Kidney capillary endothelial cell (primary cell): Measurements from ENCODE around the gene LRBA.
A peak's percentile ranks its signal among the peaks of the same experiment; 100 is the strongest.
"Not testable (repeated sequence)": the region's sequence is repeated elsewhere in the genome, so short reads cannot be mapped to it uniquely, and the experiment has no call there.

ENCODE experiments used
- DNase-seq: peaks from one replicate; pipeline ENCODE4 v3.0.0-alpha.2; 2018; ENCODE audit warnings: low spot score

Gene LRBA

DNA sequence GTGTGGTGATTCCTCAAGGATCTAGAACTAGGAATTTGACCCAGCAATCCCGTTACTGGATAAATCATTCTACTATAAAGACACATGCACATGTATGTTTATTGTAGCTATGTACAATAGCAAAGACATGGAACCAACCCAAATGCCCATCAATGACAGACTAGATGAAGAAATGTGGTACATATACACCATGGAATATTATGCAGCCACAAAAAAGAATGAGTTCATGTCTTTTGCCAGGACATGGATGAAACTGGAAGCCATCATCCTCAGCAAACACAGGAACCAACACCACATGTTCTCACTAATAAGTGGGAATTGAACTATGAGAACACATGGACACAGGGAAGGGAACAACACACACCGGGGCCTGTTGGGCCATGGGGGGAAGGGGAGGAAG, 450.1 kb downstream of the LRBA start:
- DNase-seq, result not testable (repeated sequence)

DNA sequence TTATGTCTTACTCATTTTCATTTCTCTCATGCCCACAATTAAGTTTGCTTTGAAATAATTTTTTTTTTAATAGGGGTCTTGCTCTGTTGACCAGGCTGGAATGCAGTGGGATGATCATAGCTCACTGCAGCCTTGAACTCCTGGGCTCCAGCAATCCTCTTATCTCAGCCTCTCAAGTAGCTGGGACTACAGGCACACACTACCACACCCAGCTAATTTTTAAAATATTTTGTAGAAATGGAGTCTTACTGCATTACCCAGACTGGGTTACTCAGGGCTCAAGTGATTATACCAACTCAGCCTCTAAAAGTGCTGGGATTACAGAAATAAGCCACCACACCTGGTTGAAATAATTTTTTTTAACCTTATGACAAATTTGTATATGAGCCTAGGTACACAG, 452.3 kb downstream of the LRBA start:
- DNase-seq, result no peak

DNA sequence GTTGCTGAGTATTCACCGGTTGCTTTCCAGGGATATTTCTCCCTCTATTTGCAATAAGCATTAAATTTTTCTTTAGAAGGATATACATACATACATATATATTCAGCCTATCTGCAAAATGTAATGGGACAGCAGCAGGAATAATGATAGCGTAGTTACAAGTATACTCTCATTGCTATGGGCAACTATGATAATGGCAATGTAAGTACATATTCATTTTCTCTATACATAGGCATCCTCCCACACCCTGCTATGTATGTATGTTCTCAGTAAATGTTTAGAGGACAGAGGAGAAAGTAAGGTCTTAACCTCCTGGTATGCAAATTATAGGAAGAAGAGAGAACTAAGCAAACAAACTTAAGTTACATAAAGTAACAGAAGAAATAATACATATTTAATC, 452.8 kb downstream of the LRBA start:
- DNase-seq, result no peak

DNA sequence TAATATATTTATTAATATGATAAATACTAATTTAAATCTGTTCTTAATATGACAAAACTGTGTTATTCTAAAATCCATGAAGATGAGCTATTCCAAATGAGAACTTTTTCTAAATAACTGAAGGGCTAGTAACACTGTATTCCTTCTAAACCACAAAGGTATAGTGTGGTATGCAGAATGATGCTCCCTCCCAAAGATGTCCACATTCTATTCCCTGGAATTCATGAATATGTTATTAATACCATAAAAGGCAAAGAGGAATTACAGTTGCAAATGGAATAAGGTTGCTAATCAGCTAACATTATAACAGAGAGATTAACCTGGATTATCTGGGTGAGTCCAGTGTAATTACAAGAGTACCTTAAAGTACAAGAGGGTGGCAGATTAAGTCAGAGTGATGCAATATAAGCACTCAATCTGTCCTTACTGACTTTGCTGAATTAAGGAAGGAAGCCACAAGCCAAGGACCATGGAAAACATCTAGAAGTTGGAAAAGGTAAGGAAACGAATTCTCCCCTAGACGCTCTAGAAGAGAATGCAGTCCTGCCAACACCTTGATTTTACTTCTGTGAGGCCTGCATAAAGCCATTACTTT, 453.8 kb downstream of the LRBA start:
- no peak for DNase-seq

DNA sequence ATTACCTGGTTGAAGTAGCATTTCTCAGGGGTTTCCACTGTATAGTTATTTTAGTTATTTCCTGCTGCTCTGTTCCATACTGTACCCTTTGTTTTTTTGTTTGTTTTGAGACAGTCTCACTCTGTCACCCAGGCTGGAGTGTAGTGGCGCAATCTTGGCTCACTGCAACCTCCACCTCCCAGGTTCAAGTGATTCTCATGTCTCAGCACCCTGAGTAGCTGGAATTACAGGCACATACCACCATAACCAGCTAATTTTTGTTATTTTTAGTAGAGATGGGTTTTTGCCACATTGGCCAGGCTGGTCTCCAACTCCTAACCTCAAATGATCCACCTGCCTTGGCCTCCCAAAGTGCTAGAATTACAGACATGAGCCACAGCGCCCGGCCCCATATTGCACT, 457.3 kb downstream of the LRBA start:
- not testable (repeated sequence) for DNase-seq

DNA sequence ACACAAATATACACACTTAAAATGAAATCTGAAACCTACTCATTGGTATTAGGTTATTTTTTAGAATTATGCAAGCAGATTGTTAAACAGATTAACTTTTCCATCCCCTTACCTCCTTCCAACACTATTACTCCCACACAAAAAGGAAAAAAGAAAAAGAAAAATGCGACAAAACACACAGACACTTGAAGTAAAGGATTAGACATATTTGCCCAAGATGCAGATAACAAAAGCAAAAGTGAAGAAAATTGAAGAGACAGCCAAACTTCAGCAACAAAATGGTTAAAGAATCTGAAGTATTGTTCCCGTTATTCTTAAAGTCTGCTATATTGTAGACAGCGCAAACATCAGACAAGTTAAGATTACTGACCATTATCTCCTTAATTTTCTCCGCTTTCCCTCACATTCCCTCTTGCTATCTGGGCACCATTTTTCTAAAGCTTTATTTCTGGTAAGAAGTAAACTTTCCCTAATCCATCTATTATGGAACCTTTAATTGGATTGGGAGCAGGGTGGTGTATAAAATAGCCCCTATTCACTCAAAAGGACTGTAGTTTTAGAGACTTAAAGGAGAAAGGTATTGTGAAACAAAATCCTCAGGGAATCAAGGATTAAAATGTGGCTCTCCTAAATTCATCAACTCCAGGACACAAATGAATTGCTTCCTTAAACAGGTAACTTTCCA, 467.8 kb downstream of the LRBA start:
- DNase-seq, result no peak

DNA sequence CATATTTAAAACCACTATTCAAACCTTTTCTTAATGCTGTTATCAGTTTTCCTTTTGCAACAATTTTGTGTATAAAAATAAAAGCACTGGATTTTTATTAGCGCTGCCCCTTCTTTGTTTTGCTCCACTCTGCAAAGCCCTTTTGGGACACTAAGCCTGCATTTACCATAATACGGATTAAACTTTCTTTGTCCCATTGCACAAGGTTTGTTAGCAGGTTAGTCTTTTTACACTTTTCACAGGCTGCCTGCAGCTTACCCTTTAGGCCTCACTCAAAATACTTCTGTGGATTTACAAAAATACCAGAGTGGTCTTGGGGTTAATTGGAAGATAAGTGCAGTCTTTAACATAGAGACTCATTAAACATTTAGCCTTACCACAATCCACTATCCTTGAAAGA, 468.8 kb downstream of the LRBA start:
- DNase-seq, result no peak

DNA sequence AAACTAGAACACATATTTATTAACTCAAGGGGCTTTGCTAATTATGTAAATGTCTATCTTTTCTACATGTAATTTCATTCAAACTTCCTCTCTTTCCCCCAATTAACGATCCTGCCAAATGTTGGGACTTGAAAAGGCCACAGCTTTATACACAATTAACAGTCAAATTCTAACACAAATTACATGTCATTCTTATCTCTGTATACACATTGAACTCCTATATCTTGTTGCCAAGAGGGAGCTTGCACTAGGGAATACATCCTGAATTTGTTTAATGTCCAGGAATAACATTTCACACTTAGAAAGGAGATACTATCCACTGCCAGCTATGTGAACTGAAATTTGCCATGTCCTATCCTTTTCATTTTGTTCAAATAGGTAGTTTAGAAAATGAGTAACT, 472.0 kb downstream of the LRBA start:
- DNase-seq, result no peak

DNA sequence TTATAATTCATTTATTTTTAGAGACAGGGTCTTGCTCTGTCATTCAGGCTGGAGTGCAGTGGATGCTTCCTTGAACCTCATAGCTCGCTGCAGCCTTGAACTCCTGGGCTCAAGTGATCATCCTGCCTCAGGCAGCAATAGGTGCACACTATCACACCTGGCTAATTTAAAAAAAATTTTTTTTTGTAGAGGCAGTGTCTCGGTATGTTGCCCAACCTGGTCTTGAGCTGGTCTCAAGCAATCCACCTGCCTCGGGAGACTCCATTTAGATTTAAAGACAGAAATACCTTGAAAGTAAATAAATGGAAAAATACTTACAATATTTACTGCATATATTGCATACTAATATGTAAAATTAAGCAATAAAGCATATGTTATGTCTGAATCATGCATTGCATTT, 473.4 kb downstream of the LRBA start:
- DNase-seq, result no peak

DNA sequence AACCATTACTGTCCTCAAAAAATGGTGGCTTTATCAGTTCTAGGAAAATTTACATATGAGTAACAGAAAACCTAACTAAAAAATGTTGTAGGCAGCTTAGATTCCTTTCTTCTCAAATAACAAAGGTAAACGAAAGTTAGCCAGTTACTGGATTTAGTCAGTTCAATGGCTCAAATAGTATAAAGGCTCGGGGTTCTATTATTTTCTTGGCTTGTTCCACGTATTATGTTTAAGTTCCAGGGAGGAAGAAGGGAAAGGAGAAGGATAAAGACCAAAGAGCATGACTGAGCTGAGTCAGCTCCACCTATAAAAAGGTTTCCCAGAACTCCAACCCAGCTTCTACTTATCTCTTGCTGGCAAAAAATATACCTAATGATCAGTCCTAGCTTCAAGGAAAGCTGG, 474.1 kb downstream of the LRBA start:
- DNase-seq, result no peak

DNA sequence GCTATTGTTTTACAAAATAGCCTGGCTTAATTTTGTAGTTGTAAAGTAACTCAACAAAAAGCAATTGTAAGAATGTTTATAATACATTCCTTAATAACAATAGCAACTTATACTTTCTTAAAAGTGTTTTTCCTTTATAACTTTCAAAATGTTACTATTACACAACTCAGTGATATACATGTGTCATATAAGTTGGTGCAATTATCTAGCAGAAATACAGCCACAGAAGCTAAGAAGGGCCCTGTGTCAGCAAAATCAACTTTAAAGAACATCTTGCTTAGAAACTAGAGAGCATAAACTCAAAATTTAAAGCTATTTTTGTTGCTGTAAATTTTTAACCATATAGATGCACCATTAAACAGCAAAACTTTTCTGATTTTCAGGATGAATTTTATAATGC, 474.5 kb downstream of the LRBA start:
- DNase-seq, result no peak

DNA sequence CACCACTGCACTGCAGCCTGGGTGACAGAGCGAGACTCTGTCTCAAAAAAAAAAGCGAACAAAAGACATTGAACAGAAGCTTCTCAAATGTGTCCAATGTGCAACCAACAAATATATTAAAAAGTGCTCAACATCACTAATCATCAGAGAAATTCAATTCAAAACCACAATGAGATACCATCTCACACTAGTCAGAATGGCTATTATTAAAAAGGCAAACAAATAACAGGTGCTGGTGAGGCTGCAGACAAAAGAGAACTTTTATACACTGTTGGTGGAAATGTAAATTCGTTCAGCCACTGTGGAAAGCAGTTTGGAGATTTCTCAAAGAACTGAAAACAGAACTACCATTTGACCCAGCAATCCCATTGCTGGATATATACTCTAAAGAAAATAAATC, 477.2 kb downstream of the LRBA start:
- not testable (repeated sequence) for DNase-seq

DNA sequence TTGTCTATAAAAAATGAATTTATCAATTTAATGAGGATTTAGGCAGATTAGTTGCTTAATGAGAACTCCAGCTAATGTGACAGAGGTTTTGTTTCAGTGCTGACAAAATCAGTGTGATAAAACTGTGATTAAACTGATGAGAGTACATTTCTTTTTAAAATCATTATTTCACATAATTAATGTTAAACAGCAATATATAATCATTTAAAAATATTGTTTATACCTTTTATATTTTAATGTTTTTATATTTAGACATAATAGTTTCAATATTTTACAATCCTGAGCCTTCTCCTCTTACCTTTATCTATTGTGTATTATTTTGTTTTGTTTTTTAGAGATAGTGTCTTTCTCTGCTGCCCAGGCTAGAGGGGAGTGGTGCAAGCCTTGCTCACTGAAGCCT, 480.3 kb downstream of the LRBA start:
- no peak for DNase-seq

DNA sequence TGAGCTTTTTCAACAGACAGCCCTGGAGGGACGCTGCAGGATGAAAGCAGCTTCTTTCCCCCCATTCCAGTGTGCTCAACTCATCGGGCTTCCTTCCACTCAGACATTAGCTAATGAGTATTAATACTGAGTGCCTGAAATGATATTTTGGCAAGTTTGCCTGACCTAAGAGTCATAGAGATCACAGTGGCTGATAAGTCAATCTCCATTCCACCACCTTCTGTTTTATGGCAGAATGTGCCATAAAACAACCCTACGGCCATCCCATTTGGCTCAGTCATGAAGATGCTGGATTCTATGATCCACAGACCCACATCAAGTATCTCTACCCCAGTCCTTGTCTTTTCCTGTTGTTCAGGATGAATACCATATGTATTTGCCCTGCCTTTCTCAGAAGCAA, 481.4 kb downstream of the LRBA start:
- DNase-seq, result no peak

DNA sequence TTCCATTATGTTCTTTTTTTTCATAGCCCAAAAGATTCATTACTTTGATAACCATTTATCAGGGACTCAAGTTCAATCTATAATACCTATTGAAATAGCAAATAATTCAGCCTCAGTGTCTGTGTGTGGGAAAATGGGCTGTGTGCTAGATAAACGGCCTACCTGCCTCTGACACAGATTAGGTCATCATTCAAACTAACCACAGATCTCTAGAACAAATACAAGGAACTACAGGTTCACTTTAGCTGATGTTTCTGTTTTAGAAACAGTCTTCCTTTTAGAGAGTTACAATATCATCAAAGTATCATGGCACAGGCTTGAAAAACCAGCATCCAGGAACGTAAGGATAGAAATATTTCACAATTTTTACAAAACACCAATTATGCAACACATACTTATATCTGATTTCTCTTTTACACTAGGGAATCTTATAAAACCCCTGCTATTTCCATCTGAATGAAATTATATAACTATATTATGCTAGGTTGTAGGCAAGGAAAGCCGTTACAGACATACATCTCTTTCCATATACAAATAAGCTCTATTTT, 489.7 kb downstream of the LRBA start:
- no peak for DNase-seq

DNA sequence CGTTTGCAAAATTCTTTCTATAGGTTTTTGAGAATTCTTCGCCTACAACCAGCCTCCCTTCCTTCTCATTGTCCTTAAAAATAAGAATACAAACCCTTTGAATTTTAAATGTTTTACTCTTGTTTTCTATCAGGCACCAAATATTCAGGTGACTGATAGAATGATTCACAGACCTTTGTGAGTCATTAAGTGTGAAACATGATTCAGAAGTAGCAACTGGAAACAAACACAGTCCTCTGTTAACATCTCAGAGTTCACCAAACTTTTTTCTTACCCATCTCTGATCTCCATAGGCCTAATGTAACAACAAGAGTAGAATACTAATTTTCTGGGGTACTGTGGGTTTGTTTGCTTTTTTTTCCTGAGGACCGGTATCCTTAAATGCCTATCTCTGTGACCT, 496.5 kb downstream of the LRBA start:
- peak; percentile 36 for DNase-seq

DNA sequence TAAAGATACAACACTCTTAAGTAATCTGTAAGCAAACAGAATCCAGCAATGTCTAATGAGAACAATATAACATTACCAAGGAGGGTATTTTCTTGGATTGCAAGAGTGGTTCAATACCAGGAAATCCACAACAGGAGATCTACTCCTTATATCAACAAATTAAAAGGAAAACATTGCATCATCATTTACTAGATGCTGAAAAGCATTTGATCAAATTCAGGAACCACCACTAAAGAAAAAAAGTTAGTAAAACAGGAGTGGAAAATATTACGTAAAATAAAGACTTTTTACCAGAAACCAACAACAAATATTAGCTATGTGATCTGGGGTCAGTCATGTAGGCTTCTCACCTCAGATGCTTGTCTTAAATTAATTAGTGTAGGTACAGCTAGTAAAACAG, 499.9 kb downstream of the LRBA start:
- DNase-seq, result no peak

DNA sequence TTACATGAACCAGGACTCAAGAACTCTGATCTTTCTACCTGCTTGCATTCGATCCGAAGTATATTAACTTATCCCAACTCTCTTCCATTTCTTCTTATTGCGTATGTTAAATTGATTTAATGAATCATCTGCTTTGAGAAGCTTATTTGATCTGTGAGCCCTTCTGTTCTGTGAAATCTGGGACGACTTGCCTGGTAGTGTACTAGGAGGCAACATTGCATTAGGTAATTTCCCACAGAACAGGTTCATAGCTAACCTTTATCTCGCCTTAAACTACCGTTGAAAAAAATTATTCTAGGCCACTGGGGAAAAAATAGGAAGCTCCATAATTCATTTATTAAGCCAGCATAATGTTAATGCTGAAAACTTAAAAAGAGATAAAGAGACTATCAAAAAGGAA, 500.4 kb downstream of the LRBA start:
- DNase-seq, result no peak

DNA sequence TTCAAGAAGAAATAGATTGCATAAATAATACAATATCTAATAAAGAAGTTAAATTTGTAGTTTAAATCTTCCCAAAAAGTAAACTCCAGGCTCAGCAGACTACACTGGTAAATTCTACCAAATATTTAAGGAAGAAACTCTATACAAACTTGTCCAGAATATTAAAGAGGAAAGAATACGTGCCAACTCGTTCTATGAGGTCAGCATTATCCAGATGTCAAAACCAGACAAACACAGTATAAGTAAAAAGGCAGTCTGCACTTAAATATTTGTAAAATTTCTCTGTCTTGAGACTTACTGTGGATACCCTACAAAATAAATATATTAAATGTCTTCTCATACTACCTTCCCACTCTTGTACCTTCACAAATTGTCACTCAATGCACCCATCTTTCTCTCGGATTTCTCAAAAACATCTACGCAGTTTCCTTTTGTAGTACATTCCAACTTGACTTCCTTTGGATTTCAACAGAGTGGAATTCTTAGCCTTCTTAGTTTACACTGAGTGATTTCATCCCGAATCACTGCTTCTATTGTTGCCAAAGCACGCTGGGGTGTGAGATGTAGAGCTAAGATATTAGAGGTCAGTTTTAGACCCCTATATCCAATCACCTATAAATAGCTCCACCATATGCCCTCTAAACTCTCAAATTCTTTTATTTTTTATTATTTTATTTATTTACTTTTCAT, 504.8 kb downstream of the LRBA start:
- DNase-seq, result peak; percentile 66

DNA sequence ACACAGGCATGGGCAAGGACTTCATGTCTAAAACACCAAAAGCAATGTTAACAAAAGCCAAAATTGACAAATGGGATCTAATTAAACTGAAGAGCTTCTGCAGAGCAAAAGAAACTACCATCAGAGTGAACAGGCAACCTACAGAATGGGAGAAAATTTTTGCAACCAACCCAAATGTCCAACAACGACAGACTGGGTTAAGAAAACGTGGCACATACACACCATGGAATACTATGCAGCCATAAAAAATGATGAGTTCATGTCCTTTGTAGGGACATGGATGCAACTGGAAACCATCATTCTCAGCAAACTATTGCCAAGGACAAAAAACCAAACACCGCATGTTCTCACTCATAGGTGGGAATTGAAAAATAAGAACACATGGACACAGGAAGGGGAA, 507.4 kb downstream of the LRBA start:
- DNase-seq, result not testable (repeated sequence)

DNA sequence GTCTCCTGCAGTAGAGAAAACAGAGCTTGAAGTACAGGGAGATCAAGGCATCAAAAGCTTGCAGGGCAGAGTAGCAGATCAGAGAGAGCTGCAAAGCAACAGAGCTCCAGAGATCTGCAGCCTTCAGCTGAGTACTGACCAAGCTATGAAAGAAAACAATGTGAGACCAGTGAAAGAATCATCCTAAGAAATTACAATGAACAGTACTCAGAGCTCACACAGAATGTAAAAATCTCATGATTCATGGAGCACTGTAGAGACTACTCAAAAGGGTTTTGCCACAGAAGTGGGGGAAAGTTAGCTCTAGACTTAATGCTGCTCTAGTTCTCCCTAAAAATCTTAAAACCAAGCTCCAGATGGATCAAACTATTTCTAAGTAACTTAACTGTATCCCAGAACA, 513.1 kb downstream of the LRBA start:
- no peak for DNase-seq

DNA sequence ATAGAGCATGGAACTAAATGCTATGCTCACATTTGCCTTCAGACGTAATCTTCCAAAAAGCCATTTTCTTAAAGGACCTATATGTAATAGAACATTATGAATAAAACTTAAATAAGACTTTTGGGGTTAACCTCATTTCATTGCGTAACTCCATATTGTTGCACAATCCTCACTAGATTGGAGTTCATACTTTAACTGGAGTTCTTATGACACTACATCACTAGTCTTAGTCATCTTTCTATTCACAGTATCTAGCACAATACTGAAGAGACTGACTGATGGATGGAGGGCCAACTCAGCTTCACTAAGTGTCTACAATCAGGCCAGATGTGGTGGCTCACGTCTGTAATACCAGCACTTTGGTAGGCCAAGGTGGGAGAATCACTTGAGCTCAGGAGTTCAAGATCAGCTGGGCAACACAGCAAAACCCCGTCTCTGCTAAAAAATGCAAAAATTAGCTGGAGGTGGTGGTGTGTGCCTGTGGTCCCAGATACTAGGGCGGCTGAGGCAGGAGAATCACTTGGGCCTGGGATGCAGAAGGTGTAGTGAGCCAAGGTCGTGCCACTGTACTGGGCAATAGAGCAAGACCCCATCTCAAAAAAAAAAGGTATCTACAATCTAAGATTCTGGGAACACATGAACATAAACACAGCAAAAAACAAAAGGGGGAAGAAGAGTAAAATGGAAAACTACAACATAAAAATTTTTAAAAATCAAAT, 513.9 kb downstream of the LRBA start:
- no peak for DNase-seq

DNA sequence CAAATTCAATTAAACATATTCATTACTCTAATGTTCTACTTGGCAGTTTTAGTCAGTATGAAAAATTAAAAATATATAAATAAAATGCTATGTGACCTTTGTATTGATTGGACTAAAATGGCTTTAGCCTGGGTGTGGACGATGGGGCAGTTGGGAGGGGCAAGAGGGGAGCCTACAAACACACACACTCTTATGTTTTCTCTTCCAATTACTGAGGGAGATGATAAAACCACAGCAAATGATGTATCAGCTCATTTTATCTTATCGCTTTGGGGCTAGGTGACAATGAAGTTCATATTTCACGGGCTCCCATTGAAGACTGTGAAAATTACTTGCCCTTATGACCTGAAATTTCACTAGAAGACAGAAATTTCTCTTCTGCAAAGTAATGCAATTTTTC, 517.5 kb downstream of the LRBA start:
- no peak for DNase-seq
